H1 (cell line): ENCODE data around the gene EGFLAM. TPM values are rescaled to one million over a fixed set of nuclear protein-coding genes. Genes with fewer than 3 reads are reported as not detected.

Source experiments
- polyA plus RNA-seq, 7 experiments: library from polyadenylated mRNA; depleted of rRNA in 3 of 7; stranded (reverse) in 5 of 7; unstranded in 2 of 7; fragments of >200 nt in 5 of 7; fragments of 200-250 nt in 2 of 7; gene quantifications; 1 replicate in 5 of 7; 2 replicates in 1 of 7; 4 replicates in 1 of 7; pipeline versions ENCODE4 v1.2.1 to v1.2.3, GENCODE V29; 2011 to 2013; ENCODE audit warnings: missing spikeins in 2 of 7, mixed read lengths in 2 of 7
- small RNA-seq: library from polyadenylated mRNA; stranded (forward); fragments of <200 nt; extraction: miRNeasy Mini kit (QIAGEN cat#:217004); gene quantifications from one replicate; pipeline ENCODE3, GENCODE V24; 2013; ENCODE audit not compliant: insufficient read depth
- total RNA-seq: library from RNA; stranded (reverse); fragmentation: NEBNext Ultra II Directional; extraction: Animal tissue kit (Norgen Biotek cat#: 25700); gene quantifications from 2 replicates; pipeline ENCODE4 v1.2.1, GENCODE V29; 2021

EGFLAM gene
- total and polyA plus RNA-seq, 2 of the 8 experiments (the other 6 are each of a cell fraction or from before 2014, with no cell fraction given): 0.20 to 0.24 TPM

Small RNA genes within 50 kb of the gene (small RNA-seq; reads per million reads assigned to genes)
- 0.51 reads per million for gene AC091839.1
